ENCODE results near the gene FNTB.

The FNTB gene

DNA sequence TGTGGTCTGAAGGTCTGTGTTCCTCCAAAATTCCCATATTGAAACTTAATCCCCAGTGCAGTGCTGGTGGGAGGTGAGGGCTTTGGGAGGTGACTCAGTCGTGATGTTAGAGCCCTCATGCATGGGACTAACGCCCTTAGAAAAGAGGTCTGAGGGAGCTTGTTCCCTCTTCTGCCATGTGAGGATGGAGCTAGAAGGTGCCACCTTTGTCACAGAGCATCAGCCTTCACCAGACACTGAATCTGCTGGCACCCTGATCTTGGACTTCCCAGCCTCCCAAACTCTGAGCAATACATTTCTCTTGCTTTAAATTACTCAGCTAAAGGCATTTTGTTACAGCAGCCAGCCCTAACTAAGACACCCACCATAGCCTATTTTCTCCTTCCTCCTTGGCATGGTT is 28.5 kb upstream of the FNTB start:
- TF ChIP-seq, protein P1, sequence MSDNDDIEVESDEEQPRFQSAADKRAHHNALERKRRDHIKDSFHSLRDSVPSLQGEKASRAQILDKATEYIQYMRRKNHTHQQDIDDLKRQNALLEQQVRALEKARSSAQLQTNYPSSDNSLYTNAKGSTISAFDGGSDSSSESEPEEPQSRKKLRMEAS (IDR thresholded peaks at IDR 0.05): no peak

DNA sequence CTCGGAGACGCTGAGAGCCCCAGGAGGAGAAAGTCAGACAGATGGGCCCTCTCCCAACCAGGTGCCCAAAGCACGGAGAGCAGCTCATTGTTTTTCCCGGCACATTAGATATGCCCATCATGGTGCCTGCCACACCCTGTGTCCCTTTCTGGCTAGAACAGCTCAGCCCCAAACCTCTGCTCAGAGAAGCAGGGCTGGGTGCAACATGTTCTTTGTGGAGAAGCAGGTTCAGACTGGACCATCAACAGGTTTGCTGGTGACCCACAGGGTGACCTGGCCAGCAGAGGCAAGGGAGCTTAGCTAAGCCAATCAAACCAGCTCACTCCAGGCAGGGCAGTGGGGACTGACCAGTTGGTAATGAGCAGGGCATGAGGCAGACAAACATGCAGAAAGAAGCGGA is 28.0 kb upstream of the FNTB start:
- no peak for TF ChIP-seq CEBPB (IDR thresholded peaks at IDR 0.05)

DNA sequence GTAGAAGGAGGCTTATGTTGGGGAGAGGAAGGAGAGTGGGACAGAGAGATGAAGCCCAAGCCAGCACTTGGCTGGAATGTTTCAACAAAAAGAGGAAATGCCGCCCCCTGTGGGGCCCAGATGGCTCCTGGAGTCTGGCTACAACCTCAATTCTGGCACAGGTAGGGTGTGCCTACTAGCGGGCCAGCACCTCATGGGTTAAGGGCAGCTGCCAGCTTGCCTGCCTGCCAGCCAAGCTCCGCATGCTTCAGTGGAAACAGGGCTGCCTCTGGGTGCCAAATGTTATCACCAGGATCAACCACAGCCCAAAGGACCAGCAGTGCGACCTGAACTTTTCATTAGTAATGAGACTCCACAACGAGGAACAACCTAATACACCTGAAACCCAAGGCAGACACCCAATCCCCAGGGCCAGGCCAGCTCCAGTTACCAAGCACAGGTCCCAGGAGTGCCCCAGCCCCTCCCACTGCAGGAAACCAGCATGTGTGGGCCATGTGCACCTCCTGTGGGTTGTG is 25.9 kb upstream of the FNTB start:
- TF ChIP-seq, protein P2, sequence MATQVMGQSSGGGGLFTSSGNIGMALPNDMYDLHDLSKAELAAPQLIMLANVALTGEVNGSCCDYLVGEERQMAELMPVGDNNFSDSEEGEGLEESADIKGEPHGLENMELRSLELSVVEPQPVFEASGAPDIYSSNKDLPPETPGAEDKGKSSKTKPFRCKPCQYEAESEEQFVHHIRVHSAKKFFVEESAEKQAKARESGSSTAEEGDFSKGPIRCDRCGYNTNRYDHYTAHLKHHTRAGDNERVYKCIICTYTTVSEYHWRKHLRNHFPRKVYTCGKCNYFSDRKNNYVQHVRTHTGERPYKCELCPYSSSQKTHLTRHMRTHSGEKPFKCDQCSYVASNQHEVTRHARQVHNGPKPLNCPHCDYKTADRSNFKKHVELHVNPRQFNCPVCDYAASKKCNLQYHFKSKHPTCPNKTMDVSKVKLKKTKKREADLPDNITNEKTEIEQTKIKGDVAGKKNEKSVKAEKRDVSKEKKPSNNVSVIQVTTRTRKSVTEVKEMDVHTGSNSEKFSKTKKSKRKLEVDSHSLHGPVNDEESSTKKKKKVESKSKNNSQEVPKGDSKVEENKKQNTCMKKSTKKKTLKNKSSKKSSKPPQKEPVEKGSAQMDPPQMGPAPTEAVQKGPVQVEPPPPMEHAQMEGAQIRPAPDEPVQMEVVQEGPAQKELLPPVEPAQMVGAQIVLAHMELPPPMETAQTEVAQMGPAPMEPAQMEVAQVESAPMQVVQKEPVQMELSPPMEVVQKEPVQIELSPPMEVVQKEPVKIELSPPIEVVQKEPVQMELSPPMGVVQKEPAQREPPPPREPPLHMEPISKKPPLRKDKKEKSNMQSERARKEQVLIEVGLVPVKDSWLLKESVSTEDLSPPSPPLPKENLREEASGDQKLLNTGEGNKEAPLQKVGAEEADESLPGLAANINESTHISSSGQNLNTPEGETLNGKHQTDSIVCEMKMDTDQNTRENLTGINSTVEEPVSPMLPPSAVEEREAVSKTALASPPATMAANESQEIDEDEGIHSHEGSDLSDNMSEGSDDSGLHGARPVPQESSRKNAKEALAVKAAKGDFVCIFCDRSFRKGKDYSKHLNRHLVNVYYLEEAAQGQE (IDR thresholded peaks at IDR 0.05; ENCODE audit: low read depth): no peak
- TF ChIP-seq RAD21 (IDR thresholded peaks at IDR 0.05; ENCODE audit: low read depth) (peak; percentile 32; the same call in 1 of the 2 replicates), TEAD4 (IDR thresholded peaks at IDR 0.05) (no peak; the same call in 1 of the 2 replicates), CEBPB (IDR thresholded peaks at IDR 0.05) (no peak), EGR1 (IDR thresholded peaks at IDR 0.05) (no peak), FOXM1 (IDR thresholded peaks at IDR 0.05; ENCODE audit: borderline replicate concordance, low read depth) (no peak), NFIC (IDR thresholded peaks at IDR 0.05) (peak; percentile 23; the same call in 1 of the 2 replicates), ZBTB7A (IDR thresholded peaks at IDR 0.05; ENCODE audit: low read depth) (no peak), CREB1 (IDR thresholded peaks at IDR 0.05; ENCODE audit: low read depth) (no peak), EP300 (IDR thresholded peaks at IDR 0.05; ENCODE audit: borderline replicate concordance) (no peak), TCF12 (IDR thresholded peaks at IDR 0.05; ENCODE audit: low read depth) (0 out of 2 replicates have a peak, but pooled peaks have one; percentile 44)
- TF ChIP-seq, protein P1 (IDR thresholded peaks at IDR 0.05): no peak

DNA sequence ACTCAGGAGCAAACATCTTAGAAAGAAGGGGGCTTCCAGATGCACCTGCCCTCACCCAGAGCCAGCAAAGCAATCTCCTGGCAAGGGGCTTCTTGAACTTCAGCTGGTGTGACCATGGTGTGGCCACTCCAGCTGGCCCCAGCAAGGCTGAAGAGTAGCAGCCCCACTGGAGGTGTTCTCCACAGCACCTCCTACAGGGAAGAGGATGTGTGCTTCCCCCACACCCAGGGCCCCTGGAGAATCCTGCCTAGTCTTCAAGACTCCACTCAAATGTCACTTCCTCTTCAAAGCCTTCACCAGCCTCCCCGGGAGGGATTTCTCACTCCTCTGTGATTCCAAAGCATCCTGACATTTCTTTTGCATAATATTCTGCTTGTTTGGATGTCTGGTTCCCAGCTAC is 23.1 kb upstream of the FNTB start:
- TF ChIP-seq, protein P2 (IDR thresholded peaks at IDR 0.05; ENCODE audit: low read depth): no peak
- TF ChIP-seq RAD21 (IDR thresholded peaks at IDR 0.05; ENCODE audit: low read depth) (no peak), FOXM1 (IDR thresholded peaks at IDR 0.05; ENCODE audit: borderline replicate concordance, low read depth) (no peak)
- TF ChIP-seq, protein P3, sequence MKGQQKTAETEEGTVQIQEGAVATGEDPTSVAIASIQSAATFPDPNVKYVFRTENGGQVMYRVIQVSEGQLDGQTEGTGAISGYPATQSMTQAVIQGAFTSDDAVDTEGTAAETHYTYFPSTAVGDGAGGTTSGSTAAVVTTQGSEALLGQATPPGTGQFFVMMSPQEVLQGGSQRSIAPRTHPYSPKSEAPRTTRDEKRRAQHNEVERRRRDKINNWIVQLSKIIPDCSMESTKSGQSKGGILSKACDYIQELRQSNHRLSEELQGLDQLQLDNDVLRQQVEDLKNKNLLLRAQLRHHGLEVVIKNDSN (IDR thresholded peaks at IDR 0.05): no peak

DNA sequence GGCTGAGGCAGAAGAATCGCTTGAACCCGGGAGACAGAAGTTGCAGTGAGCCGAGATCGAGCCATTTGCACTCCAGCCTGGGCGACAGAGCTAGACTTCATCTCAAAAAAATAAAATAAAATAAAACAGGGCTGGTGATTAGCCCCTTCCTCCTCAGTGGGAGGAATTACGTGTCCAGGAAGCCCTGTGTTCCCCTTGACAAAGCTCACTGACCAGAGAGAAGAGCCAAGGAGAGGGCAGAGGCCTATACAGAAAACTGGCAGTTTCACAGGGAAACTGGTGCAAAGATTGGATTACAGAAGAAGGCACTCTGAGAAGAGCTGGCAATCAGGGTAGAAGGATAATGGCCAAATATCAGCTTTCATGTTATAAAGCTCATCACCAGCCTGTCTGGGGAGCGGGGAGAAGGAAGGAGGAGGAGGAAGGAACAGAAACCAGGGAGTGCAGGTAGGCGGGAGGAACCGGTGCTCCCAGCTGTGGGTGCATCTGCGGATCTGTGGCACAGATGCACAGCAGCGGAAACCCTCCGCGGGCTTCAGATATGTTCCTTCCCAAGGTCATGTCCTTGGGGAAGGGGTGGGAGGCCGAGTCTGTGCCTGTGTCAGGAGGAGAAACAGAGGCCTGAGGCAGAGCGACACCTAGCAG is 21.2 kb upstream of the FNTB start:
- TF ChIP-seq EP300 (IDR thresholded peaks at IDR 0.05; ENCODE audit: borderline replicate concordance): no peak
- no peak for TF ChIP-seq ZBTB7A (IDR thresholded peaks at IDR 0.05; ENCODE audit: low read depth)
- no peak for TF ChIP-seq CREB1 (IDR thresholded peaks at IDR 0.05; ENCODE audit: low read depth)
- TF ChIP-seq, protein P1 (IDR thresholded peaks at IDR 0.05): no peak
- TF ChIP-seq EGR1 (IDR thresholded peaks at IDR 0.05): no peak
- TF ChIP-seq, protein P2 (IDR thresholded peaks at IDR 0.05; ENCODE audit: low read depth): no peak
- no peak for TF ChIP-seq TEAD4 (IDR thresholded peaks at IDR 0.05)
- no peak for TF ChIP-seq RAD21 (IDR thresholded peaks at IDR 0.05; ENCODE audit: low read depth)
- no peak for TF ChIP-seq CEBPB (IDR thresholded peaks at IDR 0.05)
- no peak for TF ChIP-seq FOXM1 (IDR thresholded peaks at IDR 0.05; ENCODE audit: borderline replicate concordance, low read depth)

DNA sequence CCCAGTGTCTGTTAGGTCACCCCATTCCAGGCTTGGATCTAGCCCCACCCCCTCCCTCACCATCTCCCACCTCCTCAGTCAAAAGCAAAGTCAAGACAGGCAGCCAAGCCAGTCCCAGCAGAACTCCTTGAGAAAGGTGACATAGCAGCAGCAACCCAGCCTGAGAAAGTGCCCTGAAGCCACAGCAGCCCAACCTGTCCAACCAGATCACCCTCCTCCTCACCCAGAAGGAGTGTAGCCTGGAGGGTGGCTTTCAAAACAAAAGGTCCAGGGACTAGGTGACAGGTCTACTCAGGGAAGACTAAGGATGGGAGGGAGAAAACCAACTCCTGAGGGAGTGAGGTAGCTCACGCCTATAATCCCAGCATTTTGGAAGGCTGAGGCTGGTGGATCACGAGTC is 19.7 kb upstream of the FNTB start:
- TF ChIP-seq EP300 (IDR thresholded peaks at IDR 0.05; ENCODE audit: borderline replicate concordance) (no peak), RAD21 (IDR thresholded peaks at IDR 0.05; ENCODE audit: low read depth) (no peak), EGR1 (IDR thresholded peaks at IDR 0.05) (no peak), CEBPB (IDR thresholded peaks at IDR 0.05) (no peak), ZBTB7A (IDR thresholded peaks at IDR 0.05; ENCODE audit: low read depth) (no peak), TCF12 (IDR thresholded peaks at IDR 0.05; ENCODE audit: low read depth) (no peak), YY1 (IDR thresholded peaks at IDR 0.05; ENCODE audit: low read depth) (no peak), NFIC (IDR thresholded peaks at IDR 0.05) (no peak)
- TF ChIP-seq, protein P3 (IDR thresholded peaks at IDR 0.05): no peak
- TF ChIP-seq, protein P2 (IDR thresholded peaks at IDR 0.05; ENCODE audit: low read depth): no peak
